ENCODE results near the gene ADAM30.

DNA sequence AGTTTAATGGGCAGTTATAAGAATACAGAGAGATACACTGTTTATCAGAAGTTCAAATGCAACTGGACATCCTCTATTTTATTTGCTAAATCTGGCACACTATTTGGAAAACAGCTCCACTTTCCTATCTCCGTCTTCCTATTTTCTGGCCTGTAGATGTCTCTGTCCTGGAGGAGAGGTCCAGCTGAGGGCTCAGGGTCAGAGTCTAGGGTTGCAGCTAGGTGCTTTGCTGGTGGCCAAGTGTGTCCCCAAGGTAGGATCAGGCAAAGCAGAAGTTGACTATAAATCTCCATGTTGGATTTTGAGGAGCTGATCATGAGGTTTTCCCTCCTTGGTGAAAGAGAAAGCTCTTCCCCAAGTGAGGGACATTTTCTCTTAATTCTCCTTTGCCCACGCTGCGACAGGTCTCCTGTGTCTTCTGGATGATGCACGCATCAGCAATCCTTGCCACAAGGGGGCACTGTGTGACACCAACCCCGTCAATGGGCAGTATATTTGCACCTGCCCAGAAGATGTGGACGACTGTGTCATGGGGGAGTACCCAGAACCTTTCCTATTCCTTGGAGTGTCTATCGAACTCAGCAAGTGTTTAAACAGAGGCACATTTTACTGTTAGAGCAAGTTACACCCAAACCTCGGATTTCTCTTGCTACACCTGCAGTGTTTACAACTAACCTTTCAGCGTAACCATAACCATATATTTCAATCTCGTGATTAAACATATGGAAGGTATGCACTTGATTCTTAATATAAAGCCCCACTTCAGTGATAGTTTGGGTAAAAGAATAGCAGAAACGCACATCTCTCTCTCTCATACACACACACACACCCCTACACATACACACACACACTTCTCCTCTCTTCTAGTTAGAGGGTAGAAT is 10.2 kb downstream of the ADAM30 start:
- TF ChIP-seq EZH2 (IDR thresholded peaks at IDR 0.05; ENCODE audit: borderline replicate concordance, low read length): no peak
- TF ChIP-seq, protein P1, sequence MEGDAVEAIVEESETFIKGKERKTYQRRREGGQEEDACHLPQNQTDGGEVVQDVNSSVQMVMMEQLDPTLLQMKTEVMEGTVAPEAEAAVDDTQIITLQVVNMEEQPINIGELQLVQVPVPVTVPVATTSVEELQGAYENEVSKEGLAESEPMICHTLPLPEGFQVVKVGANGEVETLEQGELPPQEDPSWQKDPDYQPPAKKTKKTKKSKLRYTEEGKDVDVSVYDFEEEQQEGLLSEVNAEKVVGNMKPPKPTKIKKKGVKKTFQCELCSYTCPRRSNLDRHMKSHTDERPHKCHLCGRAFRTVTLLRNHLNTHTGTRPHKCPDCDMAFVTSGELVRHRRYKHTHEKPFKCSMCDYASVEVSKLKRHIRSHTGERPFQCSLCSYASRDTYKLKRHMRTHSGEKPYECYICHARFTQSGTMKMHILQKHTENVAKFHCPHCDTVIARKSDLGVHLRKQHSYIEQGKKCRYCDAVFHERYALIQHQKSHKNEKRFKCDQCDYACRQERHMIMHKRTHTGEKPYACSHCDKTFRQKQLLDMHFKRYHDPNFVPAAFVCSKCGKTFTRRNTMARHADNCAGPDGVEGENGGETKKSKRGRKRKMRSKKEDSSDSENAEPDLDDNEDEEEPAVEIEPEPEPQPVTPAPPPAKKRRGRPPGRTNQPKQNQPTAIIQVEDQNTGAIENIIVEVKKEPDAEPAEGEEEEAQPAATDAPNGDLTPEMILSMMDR (IDR thresholded peaks at IDR 0.05; ENCODE audit: low read length): peak; percentile 90
